Tibial nerve (tissue), 4 donors: ENCODE measurements around the gene DENND10. TPM values are rescaled to one million over a fixed set of nuclear protein-coding genes. Genes with fewer than 3 reads are reported as not detected.
A peak's percentile ranks its signal among the peaks of the same experiment; 100 is the strongest.

Experiments used
- DNase-seq, 2 donors: peaks; one replicate each; pipeline ENCODE4 v3.0.0-alpha.2; 2019; ENCODE audit warnings: low spot score in 2 of 2
- H3K27ac ChIP-seq, 4 donors: fragments of 200-600 bp; sonication (generic) in 3 of 4; one replicate each; pipeline ENCODE4 v1.5.1; 2017 to 2019; ENCODE audit warnings: mild to moderate bottlenecking in 1 of 4
- H3K27me3 ChIP-seq, 2 donors: fragments of 200-600 bp; sonication (generic) in 1 of 2; one replicate each; pipeline versions ENCODE4 v1.5.1 to v1.6.0; 2017 to 2019
- H3K36me3 ChIP-seq, 3 donors: fragments of 200-600 bp; sonication (generic); one replicate each; pipeline ENCODE4 v1.5.1; 2018 to 2019
- H3K4me1 ChIP-seq, 4 donors: fragments of 200-600 bp; sonication (generic) in 3 of 4; one replicate each; pipeline ENCODE4 v1.5.1; 2017 to 2019
- H3K4me3 ChIP-seq, 4 donors: fragments of 200-600 bp; sonication (generic) in 3 of 4; one replicate each; pipeline ENCODE4 v1.5.1; 2017 to 2019; ENCODE audit warnings: mild to moderate bottlenecking in 1 of 4, moderate library complexity in 1 of 4
- H3K9me3 ChIP-seq, 4 donors: fragments of 200-600 bp; sonication (generic) in 3 of 4; one replicate each; pipeline ENCODE4 v1.5.1; 2017 to 2019
- CTCF ChIP-seq, 5 experiments: fragments of 200-600 bp in 3 of 5; fragments of 450-650 bp in 2 of 5; sonication (generic) in 3 of 5; IDR thresholded peaks; one replicate each; pipeline ENCODE4 v1.5.1; 2016 to 2019; ENCODE audit warnings: antibody characterized with exemption in 5 of 5, mild to moderate bottlenecking in 3 of 5, moderate library complexity in 2 of 5
- EP300 ChIP-seq, 2 donors: sonication (generic); formaldehyde crosslinking; IDR thresholded peaks; one replicate each; pipeline ENCODE4 v1.6.1; 2017; ENCODE audit warnings: antibody characterized with exemption in 2 of 2, mild to moderate bottlenecking in 1 of 2
- POLR2A ChIP-seq, 2 donors: fragments of 450-650 bp; IDR thresholded peaks; one replicate each; pipeline ENCODE4 v1.6.1; 2017; ENCODE audit warnings: antibody characterized with exemption in 2 of 2, mild to moderate bottlenecking in 2 of 2, moderate library complexity in 2 of 2
- WGBS, 2 donors: methylation state at CpG; one replicate each; pipeline ENCODE4 v1.1.5; 2018; 5-methylcytosine and 5-hydroxymethylcytosine counted together
- total RNA-seq, 4 donors: library from RNA; depleted of rRNA; stranded (reverse); fragments of >200 nt; gene quantifications; one replicate each; pipeline ENCODE4 v1.1.0, GENCODE V29; 2016

The DENND10 gene
- total RNA-seq, 4 donors from 2014 or later, result 23.3 to 51.0 (median 43.4) TPM

- no peak for DNase-seq
- 85 to 89% methylated on average over 5 of the region's 5 CpGs for WGBS, 2 donors
Measured at GRCh38 chr10:119162452-119163092, 58.7 kb downstream of the DENND10 start.

GRCh38 chr10:119165171-119166117 lies 61.5 kb downstream of the DENND10 start, which contains the start of gene SFXN4:
TSS of gene SFXN4 (minus strand) at chr10:119165714. CDS start at chr10:119165647, 67 bp downstream.
- DNase-seq, result peak; percentile 63 to 68
- peaks cover 0 to 27% (median 9%) of the 10 kb centered on the region in 4 donors for H3K4me1 ChIP-seq
- peak within 1 kb of the TSS; percentile 51 to 98 (median 92) for H3K27ac ChIP-seq
- TF ChIP-seq CTCF (IDR thresholded peaks at IDR 0.05) (peak in 2 of 5 experiments; percentile 26 to 48), POLR2A (IDR thresholded peaks at IDR 0.05) (peak; percentile 27 to 79), EP300 (IDR thresholded peaks at IDR 0.05) (peak in 1 of 2 donors; percentile 83)
- 1 to 3% methylated on average over 35 to 53 of the region's 90 CpGs for WGBS, 2 donors
- H3K9me3 ChIP-seq, result no peaks in the 10 kb centered on the region
- peaks cover 0 to 45% (median 7%) of the 10 kb centered on the region in 3 donors for H3K36me3 ChIP-seq
- H3K4me3 ChIP-seq, result peak within 1 kb of the TSS; percentile 41 to 93 (median 86)
- H3K27me3 ChIP-seq, result no peaks in the 10 kb centered on the region

More at GRCh38 chr10:119162452-119163092, 58.7 kb downstream of the DENND10 start:
- H3K9me3 ChIP-seq, result no peaks in the 10 kb centered on the region
- H3K36me3 ChIP-seq, result peaks cover 0 to 43% (median 0%) of the 10 kb centered on the region in 3 donors
- H3K4me1 ChIP-seq, result peaks cover 0 to 27% (median 9%) of the 10 kb centered on the region in 4 donors
- H3K27ac ChIP-seq, result no peak overlapping the region
- no peak overlapping the region for H3K4me3 ChIP-seq
- TF ChIP-seq CTCF (IDR thresholded peaks at IDR 0.05) (no peak), POLR2A (IDR thresholded peaks at IDR 0.05) (no peak), EP300 (IDR thresholded peaks at IDR 0.05) (no peak)
- no peaks in the 10 kb centered on the region for H3K27me3 ChIP-seq

- peaks cover 0 to 45% (median 7%) of the 10 kb centered on the region in 3 donors for H3K36me3 ChIP-seq
- peak overlapping the region; percentile 41 to 93 (median 86) for H3K4me3 ChIP-seq
- DNase-seq, result no peak
Measured at GRCh38 chr10:119166118-119166500, 62.2 kb downstream of the DENND10 start.

GRCh38 chr10:119166564-119166963 lies 62.7 kb downstream of the DENND10 start:
- H3K4me1 ChIP-seq, result peaks cover 0 to 27% (median 9%) of the 10 kb centered on the region in 4 donors
- H3K27ac ChIP-seq, result peak overlapping the region; percentile 51 to 98 (median 92)
- WGBS, 2 donors, result 68 to 79% methylated on average over 8 of the region's 8 CpGs
- H3K4me3 ChIP-seq, result no peak overlapping the region
- TF ChIP-seq CTCF (IDR thresholded peaks at IDR 0.05), result no peak
- TF ChIP-seq POLR2A (IDR thresholded peaks at IDR 0.05), result no peak
- no peak for TF ChIP-seq EP300 (IDR thresholded peaks at IDR 0.05)
- H3K27me3 ChIP-seq, result no peaks in the 10 kb centered on the region
- no peaks in the 10 kb centered on the region for H3K9me3 ChIP-seq
- peaks cover 3 to 45% (median 12%) of the 10 kb centered on the region in 3 donors for H3K36me3 ChIP-seq
- DNase-seq, result no peak

More at GRCh38 chr10:119166118-119166500, 62.2 kb downstream of the DENND10 start:
- Histone ChIP-seq H3K4me1 (peaks cover 0 to 27% (median 9%) of the 10 kb centered on the region in 4 donors), H3K9me3 (no peaks in the 10 kb centered on the region), H3K27ac (peak overlapping the region; percentile 51 to 98 (median 92)), H3K27me3 (no peaks in the 10 kb centered on the region)
- WGBS, 2 donors, result 70 to 74% methylated on average over 7 of the region's 7 CpGs
- TF ChIP-seq POLR2A (IDR thresholded peaks at IDR 0.05) (no peak), CTCF (IDR thresholded peaks at IDR 0.05) (no peak), EP300 (IDR thresholded peaks at IDR 0.05) (no peak)
